GM10847 (cell line): ENCODE measurements around the gene NEGR1.

ENCODE experiments used
- POLR2A ChIP-seq: IDR thresholded peaks from 2 replicates; pipeline ENCODE4 v1.6.1; 2011; ENCODE audit not compliant: insufficient read length; ENCODE audit errors: extremely low read depth

Gene NEGR1

GRCh38 chr1:71785450-71785849 lies 496.9 kb downstream of the NEGR1 start:
- no peak for TF ChIP-seq POLR2A

- no peak for TF ChIP-seq POLR2A
These were observed 497.3 kb downstream of the NEGR1 start for GRCh38 chr1:71785000-71785399.

GRCh38 chr1:71784241-71784640 lies 498.1 kb downstream of the NEGR1 start:
- no peak for TF ChIP-seq POLR2A

- TF ChIP-seq POLR2A: no peak
These were observed 499.3 kb downstream of the NEGR1 start for GRCh38 chr1:71783071-71783470.

GRCh38 chr1:71781450-71781849 lies 500.9 kb downstream of the NEGR1 start:
- no peak for TF ChIP-seq POLR2A

- no peak for TF ChIP-seq POLR2A
These were observed 501.7 kb downstream of the NEGR1 start for GRCh38 chr1:71780681-71781080.

GRCh38 chr1:71778940-71779339 lies 503.4 kb downstream of the NEGR1 start:
- TF ChIP-seq POLR2A: no peak

GRCh38 chr1:71777094-71777493 lies 505.2 kb downstream of the NEGR1 start:
- no peak for TF ChIP-seq POLR2A

GRCh38 chr1:71774705-71775104 lies 507.6 kb downstream of the NEGR1 start:
- no peak for TF ChIP-seq POLR2A

GRCh38 chr1:71770121-71770520 lies 512.2 kb downstream of the NEGR1 start:
- TF ChIP-seq POLR2A: no peak

GRCh38 chr1:71766748-71767147 lies 515.6 kb downstream of the NEGR1 start:
- TF ChIP-seq POLR2A: no peak

GRCh38 chr1:71762514-71763255 lies 519.7 kb downstream of the NEGR1 start:
- TF ChIP-seq POLR2A: no peak

GRCh38 chr1:71755441-71755840 lies 526.9 kb downstream of the NEGR1 start:
- TF ChIP-seq POLR2A: no peak

- TF ChIP-seq POLR2A: no peak
These were observed 528.6 kb downstream of the NEGR1 start for GRCh38 chr1:71753746-71754145.

- no peak for TF ChIP-seq POLR2A
These were observed 537.0 kb downstream of the NEGR1 start for GRCh38 chr1:71745326-71745725.

GRCh38 chr1:71743862-71744261 lies 538.5 kb downstream of the NEGR1 start:
- no peak for TF ChIP-seq POLR2A

GRCh38 chr1:71738910-71739309 lies 543.4 kb downstream of the NEGR1 start:
- no peak for TF ChIP-seq POLR2A
